SK-N-SH treated with all-trans-retinoic acid at 6 μM for 48 hours (cell line): ENCODE measurements around the gene MYO3B.

Source experiments
- CSDC2 ChIP-seq: fragments of 250-450 bp; sonication (Bioruptor Pico); IDR thresholded peaks from 2 replicates; pipeline ENCODE4 v1.5.0; 2020; ENCODE audit warnings: mild to moderate bottlenecking, moderate library complexity
- RARB ChIP-seq: fragments of 250-450 bp; sonication (Bioruptor Pico); IDR thresholded peaks from 2 replicates; pipeline ENCODE4 v1.8.0; 2021; ENCODE audit warnings: mild to moderate bottlenecking, moderate library complexity

- no peak for TF ChIP-seq RARB (CRISPR knock-in tag)
- no peak for TF ChIP-seq CSDC2 (CRISPR knock-in tag)
Measured at GRCh38 chr2:170681311-170681710, 503.4 kb downstream of the MYO3B start.
